Gastroesophageal sphincter (tissue), 4 donors: ENCODE results near the gene NEK11. TPM values are rescaled to one million over a fixed set of nuclear protein-coding genes. Genes with fewer than 3 reads are reported as not detected.

Experiments used
- ATAC-seq: fragments of 150-250 bp; one replicate; pipeline ENCODE4 v1.9.1; 2016; ENCODE audit warnings: mild to moderate bottlenecking, moderate library complexity
- H3K27ac ChIP-seq, 4 donors: fragments of 200-600 bp; sonication (generic) in 3 of 4; 1 replicate in 3 of 4; 2 replicates in 1 of 4; pipeline ENCODE4 v1.5.1; 2016 to 2019
- H3K27me3 ChIP-seq: fragments of 200-600 bp; sonication (generic); one replicate; pipeline ENCODE4 v1.5.1; 2019
- H3K36me3 ChIP-seq, 2 donors: fragments of 200-600 bp; sonication (generic); one replicate each; pipeline ENCODE4 v1.5.1; 2019; ENCODE audit warnings: control low read depth in 1 of 2
- H3K4me1 ChIP-seq, 3 donors: fragments of 200-600 bp; sonication (generic); 1 replicate in 2 of 3; 2 replicates in 1 of 3; pipeline ENCODE4 v1.5.1; 2016 to 2019; ENCODE audit warnings: control low read depth in 2 of 3
- H3K4me3 ChIP-seq, 2 donors: fragments of 200-600 bp; sonication (generic); one replicate each; pipeline ENCODE4 v1.5.1; 2019; ENCODE audit warnings: mild to moderate bottlenecking in 1 of 2, moderate library complexity in 1 of 2
- H3K9me3 ChIP-seq, 3 donors: fragments of 200-600 bp; sonication (generic); one replicate each; pipeline ENCODE4 v1.5.1; 2017 to 2019; ENCODE audit warnings: control low read depth in 2 of 3
- CTCF ChIP-seq, 4 experiments: fragments of 200-600 bp in 2 of 4; fragments of 450-650 bp in 2 of 4; sonication (generic) in 1 of 4; IDR thresholded peaks; one replicate each; pipeline ENCODE4 v1.5.1; 2017 to 2019; ENCODE audit warnings: antibody characterized with exemption in 4 of 4, mild to moderate bottlenecking in 2 of 4, moderate library complexity in 2 of 4
- EP300 ChIP-seq: sonication (generic); formaldehyde crosslinking; IDR thresholded peaks from one replicate; pipeline ENCODE4 v1.6.1; 2017; ENCODE audit warnings: antibody characterized with exemption, mild to moderate bottlenecking
- POLR2A ChIP-seq, 2 donors: fragments of 450-650 bp; IDR thresholded peaks; one replicate each; pipeline ENCODE4 v1.6.1; 2017; ENCODE audit warnings: antibody characterized with exemption in 2 of 2, mild to moderate bottlenecking in 2 of 2, moderate library complexity in 1 of 2
- POLR2AphosphoS5 ChIP-seq: sonication (generic); formaldehyde crosslinking; IDR thresholded peaks from one replicate; pipeline ENCODE4 v1.6.1; 2017; ENCODE audit warnings: antibody characterized with exemption
- WGBS, 2 donors: methylation state at CpG; one replicate each; pipeline ENCODE4 v1.1.5; 2018; ENCODE audit warnings: low coverage in 1 of 2; 5-methylcytosine and 5-hydroxymethylcytosine counted together
- total RNA-seq, 4 donors: library from RNA; depleted of rRNA; stranded (reverse); fragments of >200 nt; gene quantifications; one replicate each; pipeline ENCODE4 v1.1.0, GENCODE V29; 2016

The NEK11 gene
- total RNA-seq, 4 donors from 2014 or later = 4.4 to 19.1 (median 6.0) TPM

- no peak for ATAC-seq
- no peak overlapping the region for H3K4me3 ChIP-seq
- TF ChIP-seq POLR2A (IDR thresholded peaks at IDR 0.05) (no peak), EP300 (no peak), POLR2AphosphoS5 (no peak), CTCF (IDR thresholded peaks at IDR 0.05) (no peak)
- H3K27me3 ChIP-seq = no peaks in the 10 kb centered on the region
- no peaks in the 10 kb centered on the region for H3K4me1 ChIP-seq
- H3K9me3 ChIP-seq = no peaks in the 10 kb centered on the region
- H3K36me3 ChIP-seq = no peaks in the 10 kb centered on the region
- H3K27ac ChIP-seq = no peak overlapping the region
- 74 to 77% methylated on average over 5 to 6 of the region's 6 CpGs for WGBS, 2 donors
Measured at GRCh38 chr3:131217296-131217741, 190.6 kb downstream of the NEK11 start.

GRCh38 chr3:131218196-131218595 lies 191.5 kb downstream of the NEK11 start:
- Histone ChIP-seq H3K27ac (no peak overlapping the region), H3K4me1 (no peaks in the 10 kb centered on the region), H3K9me3 (no peaks in the 10 kb centered on the region), H3K4me3 (no peak overlapping the region), H3K27me3 (no peaks in the 10 kb centered on the region), H3K36me3 (no peaks in the 10 kb centered on the region)
- TF ChIP-seq EP300 (no peak), CTCF (IDR thresholded peaks at IDR 0.05) (no peak), POLR2AphosphoS5 (no peak), POLR2A (IDR thresholded peaks at IDR 0.05) (no peak)
- 100% methylated on average over 1 of the region's 1 CpG; no CpG with 5 or more reads in 1 of the 2 donors for WGBS, 2 donors
- ATAC-seq = no peak

GRCh38 chr3:131221731-131222130 lies 195.1 kb downstream of the NEK11 start:
- no peaks in the 10 kb centered on the region for H3K27me3 ChIP-seq
- WGBS, 2 donors = 51 to 55% methylated on average over 4 of the region's 4 CpGs
- no peak for ATAC-seq

GRCh38 chr3:131222599-131222998 lies 195.9 kb downstream of the NEK11 start:
- WGBS, 2 donors = 60 to 71% methylated on average over 3 of the region's 3 CpGs
- H3K4me3 ChIP-seq = no peak overlapping the region
- no peaks in the 10 kb centered on the region for H3K4me1 ChIP-seq
- ATAC-seq = no peak
- H3K27ac ChIP-seq = no peak overlapping the region
- no peaks in the 10 kb centered on the region for H3K9me3 ChIP-seq
- no peaks in the 10 kb centered on the region for H3K27me3 ChIP-seq
- H3K36me3 ChIP-seq = no peaks in the 10 kb centered on the region
- TF ChIP-seq POLR2A (IDR thresholded peaks at IDR 0.05) = no peak
- no peak for TF ChIP-seq EP300
- TF ChIP-seq CTCF (IDR thresholded peaks at IDR 0.05) = no peak
- no peak for TF ChIP-seq POLR2AphosphoS5

More at GRCh38 chr3:131221731-131222130, 195.1 kb downstream of the NEK11 start:
- Histone ChIP-seq H3K36me3 (no peaks in the 10 kb centered on the region), H3K9me3 (no peaks in the 10 kb centered on the region), H3K4me3 (no peak overlapping the region), H3K4me1 (no peaks in the 10 kb centered on the region), H3K27ac (no peak overlapping the region)
- no peak for TF ChIP-seq EP300
- no peak for TF ChIP-seq POLR2A (IDR thresholded peaks at IDR 0.05)
- TF ChIP-seq POLR2AphosphoS5 = no peak
- no peak for TF ChIP-seq CTCF (IDR thresholded peaks at IDR 0.05)

GRCh38 chr3:131223373-131224289 lies 197.0 kb downstream of the NEK11 start:
- Histone ChIP-seq H3K27ac (no peak overlapping the region), H3K27me3 (no peaks in the 10 kb centered on the region)
- no peak for ATAC-seq

More at GRCh38 chr3:131223373-131224289, 197.0 kb downstream of the NEK11 start:
- 78 to 86% methylated on average over 5 of the region's 5 CpGs for WGBS, 2 donors
- no peaks in the 10 kb centered on the region for H3K4me1 ChIP-seq
- H3K4me3 ChIP-seq = no peak overlapping the region
- H3K36me3 ChIP-seq = peaks cover 0 to 3% of the 10 kb centered on the region in 2 donors
- TF ChIP-seq POLR2A (IDR thresholded peaks at IDR 0.05) = no peak
- TF ChIP-seq POLR2AphosphoS5 = no peak
- no peak for TF ChIP-seq EP300
- TF ChIP-seq CTCF (IDR thresholded peaks at IDR 0.05) = no peak
- no peaks in the 10 kb centered on the region for H3K9me3 ChIP-seq
